Measurements from ENCODE around the gene FBXO28. TPM values are rescaled to one million over a fixed set of nuclear protein-coding genes. Genes with fewer than 3 reads are reported as not detected.
"Not testable (repeated sequence)": the region's sequence is repeated elsewhere in the genome, so short reads cannot be mapped to it uniquely, and the experiment has no call there.

Gene FBXO28
- total and polyA plus RNA-seq, 2 donors (not counting 3 experiments of a cell fraction or from before 2014, with no cell fraction given) = 8.9 to 32.6 TPM

DNA sequence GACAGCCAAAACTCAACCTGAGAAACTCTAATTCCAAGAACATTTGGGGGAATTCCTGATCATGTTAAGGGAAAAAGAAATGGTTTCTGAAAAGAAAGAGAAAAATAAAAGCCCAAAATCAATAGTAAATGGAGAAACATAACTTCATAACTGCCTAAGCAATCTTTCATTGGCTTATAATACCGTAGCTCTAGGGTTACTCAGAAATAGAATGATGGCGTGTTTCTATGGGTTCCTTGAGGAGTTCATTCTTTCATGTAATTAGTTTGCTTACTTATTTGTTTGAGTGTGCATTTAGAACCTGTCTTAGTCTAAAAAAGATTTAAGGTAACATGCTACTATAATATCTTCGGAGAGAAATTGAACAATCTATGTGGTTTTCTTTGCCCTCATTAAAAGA lies 37.5 kb upstream of the FBXO28 start:
- no TSS peak for BruUV-seq (replicated peaks)
- no peak for FAIRE-seq

DNA sequence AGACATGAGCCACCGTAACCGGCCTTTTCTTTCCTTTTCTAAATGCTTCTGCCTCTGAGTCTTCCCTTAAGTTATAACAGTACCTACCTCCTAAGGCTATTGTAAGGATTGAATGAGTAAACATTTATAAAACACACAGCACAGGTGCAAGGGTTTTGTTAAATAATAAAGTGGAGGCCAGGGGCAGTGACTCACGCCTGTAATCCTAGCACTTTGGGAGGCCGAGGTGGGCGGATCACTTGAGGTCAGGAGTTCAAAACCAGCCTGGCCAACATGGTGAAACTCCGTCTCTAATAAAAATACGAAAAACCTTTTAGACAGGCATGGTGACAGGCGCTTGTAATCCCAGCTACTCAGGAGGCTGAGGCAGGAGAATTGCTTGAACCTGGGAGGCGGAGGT lies 34.3 kb upstream of the FBXO28 start:
- DNase-seq (ENCODE audit: low read depth, low spot score); intact Hi-C loops (cut with micrococcal nuclease); H3K79me2 ChIP-seq (ENCODE audit: control insufficient read depth, insufficient read depth, low read length); POLR2A ChIA-PET; H3K4me1 ChIP-seq (ENCODE audit: control insufficient read depth, extremely low read depth, insufficient read depth, low read length); BruUV-seq (replicated peaks); H3K9me1 ChIP-seq (replicated peaks; ENCODE audit: control insufficient read depth, extremely low read depth, insufficient read depth, low read length); H3K27ac ChIP-seq (ENCODE audit: insufficient read depth, low read depth, low read length); FAIRE-seq; dilution Hi-C loops (cut with MboI; ENCODE audit: extremely low pct_ligation_motif_present, low sequenced_read_pairs); H3K27me3 ChIP-seq (ENCODE audit: control insufficient read depth in 2 of 2, insufficient read depth in 2 of 2, low read length in 2 of 2); H3K36me3 ChIP-seq (ENCODE audit: control insufficient read depth in 2 of 2, extremely low read depth in 1 of 2, insufficient read depth in 2 of 2, low read length in 2 of 2); H3K4me2 ChIP-seq (ENCODE audit: insufficient read depth, low read length); H2AFZ ChIP-seq (ENCODE audit: low read depth, low read length); H3K9me3 ChIP-seq (replicated peaks; ENCODE audit: control insufficient read depth, insufficient read depth, low read length); H4K20me1 ChIP-seq (replicated peaks; ENCODE audit: control insufficient read depth, extremely low read depth, insufficient read depth, low read length); H3K4me3 ChIP-seq (replicated peaks in 1 of 3; ENCODE audit: insufficient read depth in 1 of 3, low read depth in 1 of 3, low read length in 3 of 3); H3K9ac ChIP-seq (replicated peaks; ENCODE audit: extremely low read depth, insufficient read depth, low read length): not testable (repeated sequence)
- CTCF ChIA-PET = interaction anchor here (2.5 kb wide), 1 partner anchor 27 kb away, joined by 8 read pairs; no protein-coding TSS in a partner anchor

More for the DNA sequence above, 37.5 kb upstream of the FBXO28 start:
- H3K4me1 ChIP-seq (ENCODE audit: control insufficient read depth, extremely low read depth, insufficient read depth, low read length) = peaks cover 8% of the 10 kb centered on the region
- no peak overlapping the region for H3K4me2 ChIP-seq (ENCODE audit: insufficient read depth, low read length)
- no peaks in the 10 kb centered on the region for H4K20me1 ChIP-seq (replicated peaks; ENCODE audit: control insufficient read depth, extremely low read depth, insufficient read depth, low read length)
- dilution Hi-C loops (cut with MboI; ENCODE audit: extremely low pct_ligation_motif_present, low sequenced_read_pairs) (no loop called here), intact Hi-C loops (cut with micrococcal nuclease) (no loop called here)
- H3K27ac ChIP-seq (ENCODE audit: insufficient read depth, low read depth, low read length) = no peak overlapping the region
- H3K9me1 ChIP-seq (replicated peaks; ENCODE audit: control insufficient read depth, extremely low read depth, insufficient read depth, low read length) = no peaks in the 10 kb centered on the region
- H3K9ac ChIP-seq (replicated peaks; ENCODE audit: extremely low read depth, insufficient read depth, low read length) = no peak overlapping the region
- TF ChIP-seq POLR2A (IDR thresholded peaks at IDR 0.05; ENCODE audit: low read depth, low read length) (no peak), POLR2AphosphoS5 (IDR thresholded peaks at IDR 0.05; ENCODE audit: insufficient read depth, low read depth, low read length) (no peak), EZH2 (IDR thresholded peaks at IDR 0.05; ENCODE audit: borderline replicate concordance, low read depth, low read length, severe bottlenecking) (no peak), MYC (IDR thresholded peaks at IDR 0.05; ENCODE audit: low read depth, low read length) (no peak), GATA2 (IDR thresholded peaks at IDR 0.05; ENCODE audit: insufficient read depth, insufficient read length, low read depth, low read length) (no peak), JUN (IDR thresholded peaks at IDR 0.05; ENCODE audit: borderline replicate concordance, insufficient read depth, insufficient read length, low read depth) (no peak)
- TF ChIP-seq, protein P1, sequence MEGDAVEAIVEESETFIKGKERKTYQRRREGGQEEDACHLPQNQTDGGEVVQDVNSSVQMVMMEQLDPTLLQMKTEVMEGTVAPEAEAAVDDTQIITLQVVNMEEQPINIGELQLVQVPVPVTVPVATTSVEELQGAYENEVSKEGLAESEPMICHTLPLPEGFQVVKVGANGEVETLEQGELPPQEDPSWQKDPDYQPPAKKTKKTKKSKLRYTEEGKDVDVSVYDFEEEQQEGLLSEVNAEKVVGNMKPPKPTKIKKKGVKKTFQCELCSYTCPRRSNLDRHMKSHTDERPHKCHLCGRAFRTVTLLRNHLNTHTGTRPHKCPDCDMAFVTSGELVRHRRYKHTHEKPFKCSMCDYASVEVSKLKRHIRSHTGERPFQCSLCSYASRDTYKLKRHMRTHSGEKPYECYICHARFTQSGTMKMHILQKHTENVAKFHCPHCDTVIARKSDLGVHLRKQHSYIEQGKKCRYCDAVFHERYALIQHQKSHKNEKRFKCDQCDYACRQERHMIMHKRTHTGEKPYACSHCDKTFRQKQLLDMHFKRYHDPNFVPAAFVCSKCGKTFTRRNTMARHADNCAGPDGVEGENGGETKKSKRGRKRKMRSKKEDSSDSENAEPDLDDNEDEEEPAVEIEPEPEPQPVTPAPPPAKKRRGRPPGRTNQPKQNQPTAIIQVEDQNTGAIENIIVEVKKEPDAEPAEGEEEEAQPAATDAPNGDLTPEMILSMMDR (IDR thresholded peaks at IDR 0.05; ENCODE audit: extremely low read depth in 1 of 2, insufficient read depth in 1 of 2, low read depth in 1 of 2, low read length in 2 of 2) = no peak
- TF ChIP-seq, protein P2, sequence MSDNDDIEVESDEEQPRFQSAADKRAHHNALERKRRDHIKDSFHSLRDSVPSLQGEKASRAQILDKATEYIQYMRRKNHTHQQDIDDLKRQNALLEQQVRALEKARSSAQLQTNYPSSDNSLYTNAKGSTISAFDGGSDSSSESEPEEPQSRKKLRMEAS (IDR thresholded peaks at IDR 0.05; ENCODE audit: insufficient read depth, insufficient read length) = no peak
- no peaks in the 10 kb centered on the region for H3K27me3 ChIP-seq (ENCODE audit: control insufficient read depth in 2 of 2, insufficient read depth in 2 of 2, low read length in 2 of 2)
- H3K9me3 ChIP-seq (replicated peaks; ENCODE audit: control insufficient read depth, insufficient read depth, low read length) = no peaks in the 10 kb centered on the region
- DNase-seq (ENCODE audit: low read depth, low spot score) = no peak
- H2AFZ ChIP-seq (ENCODE audit: low read depth, low read length) = no peak overlapping the region
- H3K4me3 ChIP-seq (replicated peaks in 1 of 3; ENCODE audit: insufficient read depth in 1 of 3, low read depth in 1 of 3, low read length in 3 of 3) = no peak overlapping the region
- no peaks in the 10 kb centered on the region for H3K36me3 ChIP-seq (ENCODE audit: control insufficient read depth in 2 of 2, extremely low read depth in 1 of 2, insufficient read depth in 2 of 2, low read length in 2 of 2)
- POLR2A ChIA-PET = no interaction called here
- CTCF ChIA-PET = interaction anchor here (1.3 to 1.7 kb wide), 2 partner anchors 11 to 26 kb away, joined by 4 to 5 read pairs; no protein-coding TSS in a partner anchor
- no peaks in the 10 kb centered on the region for H3K79me2 ChIP-seq (ENCODE audit: control insufficient read depth, insufficient read depth, low read length)

Measured in endothelial cell of umbilical vein (primary cell).